HG03460 (cell line): ENCODE data around the gene RGMA.

Experiments
- ATAC-seq: cut with Tn5 transposase; IDR thresholded peaks from one replicate; pipeline ENCODE4 v1.9.1; 2021; ENCODE audit not compliant: unreplicated experiment

Gene RGMA

DNA sequence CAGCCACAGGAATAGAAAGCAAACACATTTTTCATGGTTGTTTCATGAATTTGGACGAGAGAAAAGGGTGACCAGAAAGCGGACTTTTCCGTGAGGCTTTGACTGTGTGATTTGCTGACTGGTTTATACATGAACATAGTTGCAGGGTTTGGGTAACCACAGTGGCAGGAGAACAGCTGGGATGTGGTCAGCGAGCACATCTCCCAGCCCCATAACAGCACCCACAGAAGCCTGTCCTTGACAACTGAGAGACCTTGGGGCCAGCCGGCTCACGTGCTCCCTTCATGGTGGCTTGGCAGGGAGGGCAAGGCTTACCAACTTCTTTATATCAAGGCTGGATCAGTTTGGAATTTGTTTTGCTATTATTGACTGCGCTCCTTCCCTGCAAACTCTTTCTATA, 13.2 kb upstream of the RGMA start:
- ATAC-seq, result no peak

DNA sequence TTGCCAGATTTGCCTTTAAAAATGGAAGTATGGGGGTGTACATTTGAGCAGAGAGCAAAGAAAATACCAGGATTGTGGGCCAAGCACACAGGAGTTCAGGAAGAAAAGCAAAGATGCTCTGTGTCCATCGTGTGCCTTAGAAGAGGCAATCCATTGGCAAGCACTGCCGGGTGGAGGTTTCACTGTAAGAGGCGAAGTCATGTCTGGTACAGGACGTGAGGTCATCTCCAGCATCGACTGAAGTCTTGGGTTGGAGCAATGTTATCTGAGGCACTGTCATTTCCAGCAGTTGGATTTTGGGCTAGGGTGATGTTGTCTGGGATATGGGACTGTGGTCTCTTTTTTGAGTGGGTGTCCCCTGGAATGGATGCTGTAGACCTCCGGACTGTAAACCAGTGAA, 4.8 kb upstream of the RGMA start:
- no peak for ATAC-seq

- ATAC-seq, result no peak
These were observed 2.5 kb upstream of the RGMA start for GRCh38 chr15:93091465-93091864.

DNA sequence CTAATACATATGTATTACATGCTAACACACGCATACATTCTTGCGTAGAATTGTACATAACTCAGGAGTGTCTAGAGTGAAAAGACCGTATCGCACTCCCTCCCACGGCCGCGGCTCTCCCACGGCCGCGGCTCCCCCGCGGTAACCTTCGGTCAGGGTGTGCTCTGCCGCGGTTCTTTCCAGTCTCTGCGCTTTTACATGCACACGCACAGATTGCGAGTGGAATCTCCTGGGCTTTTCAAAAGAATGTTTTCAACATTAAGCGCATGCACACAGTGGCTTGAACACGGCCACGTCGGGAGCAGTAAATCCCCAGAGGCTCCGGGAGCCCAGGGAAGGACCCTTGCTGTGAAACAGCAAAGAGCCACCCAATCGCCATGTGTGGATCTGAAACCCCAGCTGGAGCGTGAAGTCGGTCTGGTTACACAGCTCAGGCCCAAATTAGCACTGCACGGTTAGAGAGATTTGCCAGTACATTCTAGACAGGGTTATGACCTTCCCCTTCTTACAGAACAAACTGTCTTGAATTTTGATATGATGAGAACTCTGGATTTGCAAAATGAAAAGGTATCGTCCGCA, 805 bp upstream of the RGMA start:
- ATAC-seq, result no peak

DNA sequence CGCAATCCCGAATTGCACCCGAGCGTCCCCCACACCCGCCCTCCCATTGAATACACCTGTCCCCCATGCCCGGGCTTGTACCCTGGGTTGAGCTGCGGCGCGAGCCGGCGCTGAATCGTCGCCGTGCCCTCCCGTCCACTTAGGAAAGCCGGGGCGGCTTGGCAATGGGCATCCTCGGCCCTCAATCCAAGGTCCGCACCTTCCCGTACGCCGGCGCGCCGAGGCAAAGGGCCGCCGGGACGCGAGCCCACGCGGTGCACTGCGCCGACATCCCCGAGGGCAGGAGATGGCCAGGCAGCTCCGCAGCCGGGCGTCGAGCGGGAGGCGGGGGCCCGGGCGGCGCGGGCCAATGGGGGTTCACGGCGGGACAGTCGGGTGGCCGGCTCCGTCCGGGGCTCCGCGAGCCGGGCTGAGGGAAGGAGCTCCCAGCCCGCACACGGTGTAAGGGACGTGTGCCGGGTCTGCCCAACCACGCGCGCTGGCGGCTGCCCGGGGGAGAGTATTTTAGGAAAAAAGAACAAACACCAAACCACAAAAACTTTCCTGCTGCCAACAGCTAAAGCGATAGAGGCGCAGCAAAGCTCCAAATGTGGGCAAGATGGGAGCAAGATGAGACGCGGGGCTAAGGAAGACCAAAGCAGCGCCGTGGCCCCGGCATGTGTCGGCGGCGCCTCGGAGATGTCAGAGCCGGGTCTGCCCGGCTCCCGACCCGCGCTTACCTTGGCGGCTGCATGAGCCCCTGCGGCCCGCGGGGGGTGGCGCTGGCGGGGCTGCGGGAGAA, 621 bp downstream of the RGMA start:
- ATAC-seq, result no peak

GRCh38 chr15:93087825-93088199, 1.2 kb downstream of the RGMA start:
- no peak for ATAC-seq

GRCh38 chr15:93086791-93087190, 2.2 kb downstream of the RGMA start:
- ATAC-seq, result no peak

- ATAC-seq, result no peak
These were observed 3.3 kb downstream of the RGMA start for GRCh38 chr15:93085692-93086091.

DNA sequence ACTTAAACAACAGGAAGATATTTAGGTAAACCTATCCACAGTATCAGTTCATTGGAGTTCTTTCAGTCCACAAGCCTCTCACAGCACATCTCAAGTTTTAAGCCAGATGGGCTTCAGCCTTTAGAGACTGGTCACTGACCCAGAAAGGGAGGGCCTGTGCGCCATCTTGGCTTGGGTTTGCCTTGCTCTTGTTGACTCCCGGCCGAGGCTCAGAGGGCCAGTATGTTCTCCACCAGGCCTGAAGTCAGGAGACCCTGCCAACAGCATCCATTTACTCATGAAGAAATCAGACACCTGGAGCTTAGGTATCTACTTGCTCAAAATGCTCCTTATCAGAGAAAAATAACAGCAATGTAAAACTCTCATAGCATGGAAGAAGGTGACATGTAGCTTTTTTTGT, 6.2 kb downstream of the RGMA start:
- no peak for ATAC-seq

GRCh38 chr15:93081399-93081798, 7.6 kb downstream of the RGMA start:
- no peak for ATAC-seq

GRCh38 chr15:93080451-93080850, 8.6 kb downstream of the RGMA start:
- ATAC-seq, result no peak

DNA sequence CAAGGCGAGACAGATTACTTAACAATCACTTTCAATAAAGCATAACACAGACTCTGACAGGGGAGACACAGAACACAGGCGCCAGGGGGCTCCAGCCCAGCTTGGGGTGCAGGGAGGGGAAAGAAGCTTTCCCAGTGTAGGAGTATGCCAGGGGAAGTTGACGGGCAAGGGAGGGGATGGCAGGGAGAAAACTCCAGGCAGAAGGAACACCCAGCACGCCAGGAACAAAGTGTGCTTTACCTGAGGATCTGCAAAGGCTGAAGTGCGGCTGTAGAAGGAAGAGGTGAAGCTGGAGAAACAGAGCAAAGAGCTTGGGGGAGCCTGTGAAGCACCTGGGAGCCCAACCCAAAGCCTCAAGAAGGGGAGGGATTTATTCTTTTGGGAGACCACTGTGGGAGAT, 12.1 kb downstream of the RGMA start:
- no peak for ATAC-seq

- ATAC-seq, result no peak
These were observed 12.8 kb downstream of the RGMA start for GRCh38 chr15:93076217-93076616.

DNA sequence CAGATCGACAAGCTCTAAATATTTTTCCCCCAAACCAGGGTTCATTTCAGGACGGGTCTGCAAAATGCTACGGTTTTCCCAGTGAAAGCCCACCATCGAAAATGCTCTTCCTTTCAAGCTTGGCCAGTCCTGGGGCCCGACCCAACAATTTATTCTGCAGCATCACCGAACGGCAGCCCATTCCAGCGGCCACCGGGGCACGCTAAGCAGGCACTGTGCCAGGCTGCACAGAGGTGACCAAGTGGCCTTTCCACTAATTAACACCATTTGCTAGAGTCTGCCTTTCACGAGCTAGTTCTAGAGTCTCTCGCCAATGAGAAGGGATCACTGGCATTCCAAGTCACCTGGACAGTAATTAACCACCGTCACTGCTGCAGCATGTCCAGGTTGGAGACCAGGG, 14.4 kb downstream of the RGMA start:
- no peak for ATAC-seq

- no peak for ATAC-seq
These were observed 15.5 kb downstream of the RGMA start for GRCh38 chr15:93073465-93073952.

GRCh38 chr15:93072411-93073394, 16.3 kb downstream of the RGMA start:
- ATAC-seq, result no peak

DNA sequence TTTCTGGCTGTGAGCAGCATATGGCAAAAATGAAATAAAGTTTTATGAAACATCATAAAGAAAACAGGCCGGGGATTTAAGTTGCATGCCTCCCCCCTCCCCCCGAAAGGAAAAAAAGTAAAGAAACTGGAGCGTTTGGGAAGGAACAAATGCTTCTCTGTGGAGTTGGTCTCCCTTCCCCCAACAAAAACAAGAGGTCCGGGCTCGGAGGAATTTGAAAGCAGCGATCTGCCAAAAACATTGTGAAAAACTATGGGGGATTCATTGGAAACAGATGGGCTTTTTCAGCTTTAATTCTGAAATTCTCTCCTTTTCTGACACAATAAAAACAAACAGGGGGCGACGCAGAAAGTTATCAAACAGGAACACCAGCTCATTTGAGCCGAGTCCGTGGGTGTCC, 17.0 kb downstream of the RGMA start:
- ATAC-seq, result no peak

DNA sequence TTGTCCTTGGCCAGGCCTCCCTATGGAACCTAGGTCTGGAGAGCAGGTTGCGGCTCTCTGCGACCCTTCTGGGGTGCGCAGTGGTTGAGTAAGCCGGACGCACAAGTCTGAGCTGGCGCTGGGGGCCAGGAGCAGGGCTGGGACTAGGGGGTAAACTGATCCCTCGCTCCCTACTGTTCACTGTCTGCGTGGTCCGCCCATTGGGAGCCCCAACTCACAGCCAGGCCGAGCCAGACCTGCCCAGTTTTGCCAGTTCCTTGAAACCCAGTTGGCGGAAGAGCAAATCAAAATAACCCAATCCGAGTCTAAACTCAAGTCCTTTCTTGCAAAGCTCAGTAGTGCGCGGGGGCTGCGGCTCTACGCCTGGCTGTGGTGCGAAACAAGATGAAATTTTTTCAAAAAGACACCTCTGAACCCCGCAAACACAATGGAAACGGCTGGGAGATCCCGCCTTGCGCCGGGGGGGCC, 17.5 kb downstream of the RGMA start:
- ATAC-seq, result no peak

- no peak for ATAC-seq
These were observed 18.3 kb downstream of the RGMA start for GRCh38 chr15:93070551-93071296.

- ATAC-seq, result no peak
These were observed 18.9 kb downstream of the RGMA start for GRCh38 chr15:93070132-93070531.
